A549 (cell line): Measurements from ENCODE around the gene SLC10A3.

Experiments
- EP300 ChIP-seq, 2 experiments: fragments of >200 bp; sonication (Bioruptor Twin); formaldehyde crosslinking; IDR thresholded peaks; 2 replicates in 1 of 2; 3 replicates in 1 of 2; pipeline ENCODE4 v1.6.1; 2016 to 2017
- FOXS1 ChIP-seq: fragments of 250-450 bp; sonication (Bioruptor Pico); IDR thresholded peaks from 2 replicates; pipeline ENCODE4 v1.5.0; 2020; ENCODE audit warnings: mild to moderate bottlenecking, moderate library complexity
- MAZ ChIP-seq: fragments of 150-350 bp; IDR thresholded peaks from 2 replicates; pipeline ENCODE4 v1.6.1; 2014; ENCODE audit warnings: antibody characterized with exemption, low read depth, low read length, borderline replicate concordance
- MYC ChIP-seq: IDR thresholded peaks from 2 replicates; pipeline ENCODE4 v1.6.1; 2012; ENCODE audit warnings: mild to moderate bottlenecking, inconsistent platforms, low read length, improper control_type of control experiment, borderline replicate concordance
- POLR2A ChIP-seq: IDR thresholded peaks from 2 replicates; pipeline ENCODE4 v1.6.1; 2012; ENCODE audit warnings: mild to moderate bottlenecking, low read length
- RCOR1 ChIP-seq: fragments of 150-350 bp; IDR thresholded peaks from 2 replicates; pipeline ENCODE4 v1.6.1; 2014; ENCODE audit warnings: antibody characterized with exemption, low read length, low read depth
- RFX5 ChIP-seq: fragments of 450-650 bp; IDR thresholded peaks from 2 replicates; pipeline ENCODE4 v1.7.1; 2014; ENCODE audit warnings: antibody characterized with exemption, mild to moderate bottlenecking, moderate library complexity
- ZC3H11A ChIP-seq: fragments of 450-650 bp; IDR thresholded peaks from 2 replicates; pipeline ENCODE4 v1.6.1; 2014; ENCODE audit warnings: antibody characterized with exemption, mild to moderate bottlenecking
- TF ChIP-seq, protein P1 (sequence below): fragments of >200 bp; sonication (Bioruptor Twin); formaldehyde crosslinking; IDR thresholded peaks from 3 replicates; pipeline ENCODE4 v1.5.1; 2016
- TF ChIP-seq, protein P2 (sequence below): IDR thresholded peaks from 2 replicates; pipeline ENCODE4 v1.6.1; 2012; ENCODE audit warnings: low read depth, borderline replicate concordance

DNA sequence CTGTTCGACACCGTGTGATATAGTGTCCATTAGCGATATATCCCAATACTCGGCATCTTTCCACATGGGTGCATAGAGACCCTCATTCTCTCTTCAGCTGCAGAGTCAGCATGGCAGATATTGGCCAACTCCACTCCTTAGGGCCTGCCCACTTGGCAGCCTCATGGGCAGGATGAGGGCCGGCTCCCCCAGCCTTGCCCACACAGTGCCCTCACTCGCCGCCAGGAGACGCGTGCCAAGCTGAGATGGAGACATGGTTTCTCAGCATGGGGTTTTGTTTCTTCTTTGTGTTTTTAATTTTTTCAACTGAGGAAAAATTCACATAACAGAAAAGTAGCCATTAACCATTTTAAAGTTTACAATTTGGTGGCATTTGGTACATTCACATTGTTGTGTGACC lies 37.6 kb downstream of the SLC10A3 start:
- TF ChIP-seq POLR2A: no peak
- TF ChIP-seq, protein P1, sequence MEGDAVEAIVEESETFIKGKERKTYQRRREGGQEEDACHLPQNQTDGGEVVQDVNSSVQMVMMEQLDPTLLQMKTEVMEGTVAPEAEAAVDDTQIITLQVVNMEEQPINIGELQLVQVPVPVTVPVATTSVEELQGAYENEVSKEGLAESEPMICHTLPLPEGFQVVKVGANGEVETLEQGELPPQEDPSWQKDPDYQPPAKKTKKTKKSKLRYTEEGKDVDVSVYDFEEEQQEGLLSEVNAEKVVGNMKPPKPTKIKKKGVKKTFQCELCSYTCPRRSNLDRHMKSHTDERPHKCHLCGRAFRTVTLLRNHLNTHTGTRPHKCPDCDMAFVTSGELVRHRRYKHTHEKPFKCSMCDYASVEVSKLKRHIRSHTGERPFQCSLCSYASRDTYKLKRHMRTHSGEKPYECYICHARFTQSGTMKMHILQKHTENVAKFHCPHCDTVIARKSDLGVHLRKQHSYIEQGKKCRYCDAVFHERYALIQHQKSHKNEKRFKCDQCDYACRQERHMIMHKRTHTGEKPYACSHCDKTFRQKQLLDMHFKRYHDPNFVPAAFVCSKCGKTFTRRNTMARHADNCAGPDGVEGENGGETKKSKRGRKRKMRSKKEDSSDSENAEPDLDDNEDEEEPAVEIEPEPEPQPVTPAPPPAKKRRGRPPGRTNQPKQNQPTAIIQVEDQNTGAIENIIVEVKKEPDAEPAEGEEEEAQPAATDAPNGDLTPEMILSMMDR: no peak
- TF ChIP-seq FOXS1 (CRISPR knock-in tag): no peak
- TF ChIP-seq, protein P2, sequence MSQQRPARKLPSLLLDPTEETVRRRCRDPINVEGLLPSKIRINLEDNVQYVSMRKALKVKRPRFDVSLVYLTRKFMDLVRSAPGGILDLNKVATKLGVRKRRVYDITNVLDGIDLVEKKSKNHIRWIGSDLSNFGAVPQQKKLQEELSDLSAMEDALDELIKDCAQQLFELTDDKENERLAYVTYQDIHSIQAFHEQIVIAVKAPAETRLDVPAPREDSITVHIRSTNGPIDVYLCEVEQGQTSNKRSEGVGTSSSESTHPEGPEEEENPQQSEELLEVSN: no peak
- no peak for TF ChIP-seq RFX5
- no peak for TF ChIP-seq RCOR1
- no peak for TF ChIP-seq ZC3H11A
- no peak for TF ChIP-seq EP300 (IDR thresholded peaks at IDR 0.05)
- no peak for TF ChIP-seq MYC
- no peak for TF ChIP-seq MAZ
